Measurements from ENCODE around the gene IL1A. TPM values are rescaled to one million over a fixed set of nuclear protein-coding genes. Genes with fewer than 3 reads are reported as not detected.
A peak's percentile ranks its signal among the peaks of the same experiment; 100 is the strongest.

The IL1A gene
- total RNA-seq, 2 donors from 2014 or later = 0.73 to 1.0 TPM

DNA sequence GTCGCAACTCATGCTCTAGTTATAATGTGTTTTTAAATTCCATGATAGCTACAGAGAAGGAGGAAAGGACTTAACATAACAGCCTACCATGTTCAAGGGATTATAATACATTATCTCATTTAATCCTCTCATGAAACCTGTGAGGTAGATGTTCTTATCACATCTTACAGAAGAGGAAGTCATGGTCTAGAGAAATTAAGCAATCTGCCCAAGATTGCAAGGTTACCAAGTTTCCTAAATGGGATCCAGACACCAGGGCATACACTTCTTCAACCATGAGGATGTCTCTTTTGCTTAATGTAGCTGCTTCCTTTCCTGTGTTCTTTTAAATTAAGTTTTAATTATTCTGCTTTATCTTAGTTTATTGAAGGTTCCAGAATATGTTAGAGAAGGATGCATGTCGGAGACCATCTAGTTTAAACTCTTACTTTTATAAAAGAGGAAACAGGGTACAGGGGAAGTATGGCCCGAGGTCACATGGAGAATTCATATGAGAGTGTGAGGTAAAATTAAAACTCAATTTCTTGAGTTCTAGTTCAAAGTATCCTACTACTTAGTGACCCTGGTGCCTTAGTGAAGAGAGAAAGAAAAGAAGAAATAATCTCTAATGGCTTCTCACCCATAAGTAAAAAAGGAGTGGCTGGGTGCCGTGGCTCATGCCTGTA, 3.6 kb upstream of the IL1A start:
- Histone ChIP-seq H3K4me3 (ENCODE audit: low read length) (no peak overlapping the region), H3K36me3 (ENCODE audit: control insufficient read depth, insufficient read depth, low read length) (no peaks in the 10 kb centered on the region), H3K27me3 (ENCODE audit: control insufficient read depth, insufficient read depth, low read length, poor library complexity, severe bottlenecking) (no peaks in the 10 kb centered on the region), H3K27ac (ENCODE audit: low read depth, low read length) (no peak overlapping the region), H3K9ac (ENCODE audit: extremely low read depth, low read length, poor library complexity, severe bottlenecking) (no peak overlapping the region), H3K4me1 (ENCODE audit: control insufficient read depth, insufficient read depth, low read length) (peaks cover 4% of the 10 kb centered on the region), H3K9me3 (ENCODE audit: control insufficient read depth, low read length) (no peaks in the 10 kb centered on the region)
- no peaks in the 10 kb centered on the region for H3K27me3 Mint-ChIP-seq (ENCODE audit: insufficient read depth)
- H3K4me1 Mint-ChIP-seq = peaks cover 31% of the 10 kb centered on the region
- DNase-seq = no peak
- no peaks in the 10 kb centered on the region for H3K9me3 Mint-ChIP-seq
- no peaks in the 10 kb centered on the region for H3K36me3 Mint-ChIP-seq (ENCODE audit: low read depth)
- TF ChIP-seq, protein P1, sequence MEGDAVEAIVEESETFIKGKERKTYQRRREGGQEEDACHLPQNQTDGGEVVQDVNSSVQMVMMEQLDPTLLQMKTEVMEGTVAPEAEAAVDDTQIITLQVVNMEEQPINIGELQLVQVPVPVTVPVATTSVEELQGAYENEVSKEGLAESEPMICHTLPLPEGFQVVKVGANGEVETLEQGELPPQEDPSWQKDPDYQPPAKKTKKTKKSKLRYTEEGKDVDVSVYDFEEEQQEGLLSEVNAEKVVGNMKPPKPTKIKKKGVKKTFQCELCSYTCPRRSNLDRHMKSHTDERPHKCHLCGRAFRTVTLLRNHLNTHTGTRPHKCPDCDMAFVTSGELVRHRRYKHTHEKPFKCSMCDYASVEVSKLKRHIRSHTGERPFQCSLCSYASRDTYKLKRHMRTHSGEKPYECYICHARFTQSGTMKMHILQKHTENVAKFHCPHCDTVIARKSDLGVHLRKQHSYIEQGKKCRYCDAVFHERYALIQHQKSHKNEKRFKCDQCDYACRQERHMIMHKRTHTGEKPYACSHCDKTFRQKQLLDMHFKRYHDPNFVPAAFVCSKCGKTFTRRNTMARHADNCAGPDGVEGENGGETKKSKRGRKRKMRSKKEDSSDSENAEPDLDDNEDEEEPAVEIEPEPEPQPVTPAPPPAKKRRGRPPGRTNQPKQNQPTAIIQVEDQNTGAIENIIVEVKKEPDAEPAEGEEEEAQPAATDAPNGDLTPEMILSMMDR (conservative IDR thresholded peaks at IDR 0.05) = no peak
- H3K4me3 Mint-ChIP-seq = no peak overlapping the region
- 96 to 98% methylated on average over 4 of the region's 4 CpGs for WGBS, 2 experiments (ENCODE audit: insufficient coverage in 1 of 2, insufficient read length in 1 of 2)
- no peak overlapping the region for H3K27ac Mint-ChIP-seq

DNA sequence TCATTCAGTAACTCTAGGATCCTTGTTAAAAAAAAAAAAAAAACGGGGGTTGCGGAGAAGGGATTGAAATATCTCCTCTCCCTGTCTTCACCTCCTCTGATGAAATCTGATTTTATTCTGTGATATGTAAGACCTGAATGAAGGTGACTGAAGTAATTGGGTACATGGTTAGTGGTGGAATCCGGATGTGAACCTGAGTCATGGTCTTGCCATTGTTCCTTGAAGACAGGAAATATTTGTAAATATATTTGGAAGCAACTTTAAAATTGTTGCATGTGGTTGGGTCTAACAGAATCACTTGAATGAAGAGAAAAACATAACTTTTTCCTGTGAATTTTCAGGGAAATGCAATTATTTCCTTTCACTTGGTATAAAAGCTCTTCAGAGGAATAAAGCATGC, 3.0 kb upstream of the IL1A start:
- WGBS, 2 experiments (ENCODE audit: insufficient coverage in 1 of 2, insufficient read length in 1 of 2) = 79 to 80% methylated on average over 1 to 2 of the region's 3 CpGs
- Histone ChIP-seq H3K36me3 (ENCODE audit: control insufficient read depth, insufficient read depth, low read length) (no peaks in the 10 kb centered on the region), H3K4me1 (ENCODE audit: control insufficient read depth, insufficient read depth, low read length) (peaks cover 4% of the 10 kb centered on the region), H3K9me3 (ENCODE audit: control insufficient read depth, low read length) (no peaks in the 10 kb centered on the region), H3K27me3 (ENCODE audit: control insufficient read depth, insufficient read depth, low read length, poor library complexity, severe bottlenecking) (no peaks in the 10 kb centered on the region), H3K27ac (ENCODE audit: low read depth, low read length) (no peak overlapping the region), H3K4me3 (ENCODE audit: low read length) (no peak overlapping the region), H3K9ac (ENCODE audit: extremely low read depth, low read length, poor library complexity, severe bottlenecking) (no peak overlapping the region)
- Mint-ChIP-seq H3K4me1 (peaks cover 30% of the 10 kb centered on the region), H3K36me3 (ENCODE audit: low read depth) (no peaks in the 10 kb centered on the region), H3K4me3 (no peak overlapping the region), H3K9me3 (no peaks in the 10 kb centered on the region), H3K27me3 (ENCODE audit: insufficient read depth) (no peaks in the 10 kb centered on the region), H3K27ac (no peak overlapping the region)
- TF ChIP-seq, protein P1 (conservative IDR thresholded peaks at IDR 0.05) = no peak
- DNase-seq = no peak

DNA sequence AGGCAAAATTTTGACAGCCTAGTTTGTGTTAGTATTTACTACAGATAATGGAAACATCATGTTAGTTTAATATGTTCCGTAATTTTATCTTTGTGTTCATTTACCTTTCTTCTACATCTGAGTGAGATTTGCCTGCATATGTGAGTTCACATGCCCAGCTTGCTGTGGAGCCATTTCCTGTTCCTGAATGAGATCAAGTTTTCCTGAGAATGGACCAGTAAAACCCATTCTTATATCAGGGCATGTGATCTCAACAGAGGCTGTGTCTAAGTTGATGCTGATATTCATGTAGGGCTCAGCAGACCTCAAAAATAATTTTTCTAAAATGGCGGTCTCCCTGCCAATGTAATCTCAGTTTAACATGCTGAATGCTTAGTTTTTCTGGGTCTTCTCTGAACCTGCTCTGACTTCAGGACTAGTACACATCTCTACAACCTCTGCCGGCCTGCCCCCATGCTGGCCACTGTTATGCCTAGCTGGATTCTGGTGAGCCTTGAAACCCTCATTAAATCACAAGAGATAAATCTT, 1.0 kb downstream of the IL1A start:
- H3K9me3 Mint-ChIP-seq = no peaks in the 10 kb centered on the region

More for the DNA sequence above, 1.0 kb downstream of the IL1A start:
- DNase-seq = no peak
- no peaks in the 10 kb centered on the region for H3K27me3 Mint-ChIP-seq (ENCODE audit: insufficient read depth)
- no peaks in the 10 kb centered on the region for H3K9me3 ChIP-seq (ENCODE audit: control insufficient read depth, low read length)
- H3K9ac ChIP-seq (ENCODE audit: extremely low read depth, low read length, poor library complexity, severe bottlenecking) = no peak overlapping the region
- H3K4me1 ChIP-seq (ENCODE audit: control insufficient read depth, insufficient read depth, low read length) = peaks cover 4% of the 10 kb centered on the region
- TF ChIP-seq, protein P1 (conservative IDR thresholded peaks at IDR 0.05) = no peak
- H3K4me3 Mint-ChIP-seq = no peak overlapping the region
- no peak overlapping the region for H3K27ac ChIP-seq (ENCODE audit: low read depth, low read length)
- H3K27ac Mint-ChIP-seq = no peak overlapping the region
- H3K36me3 ChIP-seq (ENCODE audit: control insufficient read depth, insufficient read depth, low read length) = no peaks in the 10 kb centered on the region
- no peaks in the 10 kb centered on the region for H3K27me3 ChIP-seq (ENCODE audit: control insufficient read depth, insufficient read depth, low read length, poor library complexity, severe bottlenecking)
- peaks cover 19% of the 10 kb centered on the region for H3K4me1 Mint-ChIP-seq
- no peaks in the 10 kb centered on the region for H3K36me3 Mint-ChIP-seq (ENCODE audit: low read depth)
- peak overlapping the region; percentile 69 for H3K4me3 ChIP-seq (ENCODE audit: low read length)
- WGBS, 2 experiments (ENCODE audit: insufficient coverage in 1 of 2, insufficient read length in 1 of 2) = 91 to 94% methylated on average over 2 to 3 of the region's 3 CpGs

Data from endodermal cell (in vitro differentiated cells).